Measurements from ENCODE around the gene PPP6R2. TPM values are rescaled to one million over a fixed set of nuclear protein-coding genes. Genes with fewer than 3 reads are reported as not detected.

The PPP6R2 gene
- total RNA-seq, 1 donor from 2014 or later, result 71.7 TPM

- peak; percentile 81 for DNase-seq
Measured at GRCh38 chr22:50306753-50307749, 36.1 kb upstream of the PPP6R2 start, which contains the start of gene PLXNB2. Gene PLXNB2 (minus strand): TSS chr22:50307646. CDS start chr22:50290584, 17,062 bp downstream.

GRCh38 chr22:50307890-50308596 lies 35.1 kb upstream of the PPP6R2 start:
- no peak for DNase-seq

GRCh38 chr22:50308597-50308935 lies 34.6 kb upstream of the PPP6R2 start:
- no peak for DNase-seq

- no peak for DNase-seq
Measured at GRCh38 chr22:50308986-50309600, 34.0 kb upstream of the PPP6R2 start.

DNA sequence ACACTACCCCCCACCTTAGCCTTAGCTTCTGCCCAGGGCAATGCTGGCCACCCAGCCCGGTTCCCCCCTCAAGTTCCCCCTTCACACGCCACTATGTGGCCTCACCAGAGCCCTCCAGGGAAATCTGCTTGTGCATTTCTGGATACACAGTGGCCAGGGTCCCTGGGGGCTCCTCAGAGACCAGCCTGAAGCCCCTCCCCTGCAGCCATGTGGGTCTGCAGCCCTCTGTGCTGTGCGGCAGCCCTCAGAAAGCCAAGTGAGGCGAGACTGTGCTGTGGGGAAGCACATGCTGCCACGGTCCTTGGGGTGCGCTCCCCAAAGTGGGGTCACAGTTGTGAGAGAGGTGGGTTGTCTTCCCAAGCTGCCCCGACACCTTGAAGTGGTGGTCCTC lies 33.5 kb upstream of the PPP6R2 start:
- DNase-seq, result no peak

DNA sequence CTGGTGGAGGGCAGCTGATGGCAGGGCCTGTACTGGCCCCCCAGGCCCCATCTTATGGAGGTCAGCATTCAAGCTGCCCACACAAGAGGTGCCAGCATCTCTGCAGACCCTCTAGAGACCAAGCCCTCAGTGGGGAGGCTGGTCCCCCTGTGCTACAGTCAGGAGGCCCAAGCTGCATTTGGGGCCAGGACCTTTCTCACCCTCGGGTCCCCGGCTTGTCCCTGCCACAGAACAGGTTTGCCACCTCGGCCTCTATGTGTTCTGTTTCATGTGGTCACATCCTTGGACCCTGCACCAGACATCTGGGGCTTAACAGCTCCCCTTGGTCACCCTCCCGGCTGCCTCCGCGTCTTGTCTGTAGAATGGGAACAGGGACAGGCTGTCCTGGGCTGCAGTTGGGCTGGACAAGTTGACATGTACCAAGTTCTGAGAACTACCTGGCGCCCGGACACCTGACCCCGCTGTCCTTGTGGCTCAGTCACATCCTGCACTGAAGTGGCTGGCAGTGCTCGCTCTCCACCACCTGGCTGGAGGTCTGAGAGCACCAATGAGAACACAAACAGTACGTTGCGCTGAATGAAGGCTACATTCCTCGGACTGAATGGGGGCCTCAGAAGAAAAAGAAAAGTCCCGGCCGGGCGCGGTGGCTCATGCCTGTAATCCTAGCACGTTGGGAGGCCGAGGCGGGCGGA lies 33.0 kb upstream of the PPP6R2 start:
- no peak for DNase-seq

- no peak for DNase-seq
Measured at GRCh38 chr22:50310949-50311444, 32.1 kb upstream of the PPP6R2 start.

DNA sequence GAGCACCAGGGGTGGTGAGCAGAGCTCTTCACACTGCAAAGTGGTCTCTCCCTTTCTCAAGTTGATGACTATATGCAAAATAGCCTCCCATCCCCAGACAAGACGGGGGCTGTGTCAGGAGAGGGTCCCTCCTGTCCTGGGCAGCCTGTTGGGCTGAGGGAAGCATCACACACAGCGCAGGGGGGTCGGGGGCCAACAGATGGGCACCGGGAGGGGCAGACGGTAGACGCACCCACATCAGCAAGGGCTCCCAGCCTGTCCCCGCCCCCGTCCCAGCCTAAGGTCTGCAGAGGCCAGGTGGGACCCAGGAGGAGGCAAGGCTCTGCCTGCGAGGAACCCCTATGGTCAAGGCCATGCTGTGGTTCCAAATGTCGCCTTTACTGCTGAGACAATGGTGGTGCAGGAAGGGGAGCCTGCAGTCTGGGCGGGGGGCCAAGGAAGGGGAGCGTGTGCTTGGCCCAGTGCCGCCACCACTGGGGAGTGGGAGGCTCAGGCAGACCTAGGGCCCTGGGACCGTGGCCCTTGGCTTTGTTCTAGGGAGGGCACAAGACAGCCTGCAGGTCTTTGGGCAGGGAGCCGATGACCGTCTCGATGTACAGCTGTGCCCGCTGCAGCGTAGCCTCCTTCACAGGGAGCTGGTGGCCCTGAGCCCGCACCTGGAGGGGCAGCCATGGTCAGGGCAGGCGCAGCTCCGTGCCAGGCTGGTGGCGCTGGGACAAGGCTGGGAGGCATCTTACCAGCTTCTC lies 31.3 kb upstream of the PPP6R2 start:
- no peak for DNase-seq

DNA sequence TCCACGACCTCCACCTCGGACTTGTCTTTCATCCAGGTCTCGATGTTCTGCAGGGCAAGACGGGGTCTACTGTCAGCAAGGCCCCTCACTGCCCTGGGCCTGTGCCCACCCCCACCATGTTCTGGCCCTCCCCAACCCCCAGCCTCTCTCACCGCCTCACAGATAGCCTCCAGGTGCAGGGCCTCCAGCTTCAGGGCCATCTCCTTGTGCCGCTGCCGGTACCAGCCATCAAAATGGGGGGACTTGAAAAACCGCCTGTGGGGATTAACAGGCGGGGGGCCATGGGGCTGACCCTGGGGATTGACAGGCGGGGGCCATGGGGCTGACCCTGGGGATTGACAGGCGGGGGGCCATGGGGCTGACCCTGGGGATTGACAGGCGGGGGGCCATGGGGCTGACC lies 30.8 kb upstream of the PPP6R2 start:
- DNase-seq, result no peak

DNA sequence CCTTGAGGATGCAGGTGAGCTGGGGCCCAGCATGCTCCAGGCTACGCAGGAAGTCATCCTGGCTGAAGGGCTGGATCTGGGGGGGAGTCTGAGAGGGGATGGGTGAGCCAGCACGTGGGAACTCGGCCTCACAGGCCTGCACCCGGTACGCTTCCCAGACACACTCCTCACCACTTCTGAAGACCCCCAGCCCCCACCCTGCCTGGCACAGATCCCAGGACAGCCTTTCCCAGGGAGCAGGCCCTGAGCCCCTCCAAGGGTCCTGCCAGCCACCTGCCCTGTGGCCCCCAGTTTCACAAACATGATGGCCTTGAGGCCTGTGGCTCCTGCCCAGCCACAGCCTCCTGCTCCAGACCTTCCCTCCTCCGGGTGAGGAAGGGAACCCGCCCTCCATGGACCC lies 30.1 kb upstream of the PPP6R2 start:
- DNase-seq, result no peak

GRCh38 chr22:50313600-50313999 lies 29.5 kb upstream of the PPP6R2 start:
- DNase-seq, result no peak

DNA sequence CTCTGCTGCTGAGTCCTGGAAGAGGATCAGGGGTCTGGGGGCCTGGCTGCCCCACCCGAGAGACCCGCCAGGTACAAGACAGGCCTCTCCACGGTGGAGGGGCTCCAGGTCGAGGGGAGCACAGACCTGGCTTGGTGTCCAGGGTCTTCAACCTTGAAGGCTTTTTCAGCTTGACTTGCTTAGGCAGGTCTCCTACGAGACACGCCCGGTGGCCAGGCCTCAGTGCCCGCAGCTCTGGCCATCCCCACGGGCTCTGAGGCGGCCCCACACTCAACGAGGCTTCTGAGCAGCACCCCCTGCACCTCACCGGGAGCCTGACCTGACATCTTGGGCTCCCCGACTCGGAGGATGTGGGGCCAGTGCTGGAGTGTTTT lies 29.1 kb upstream of the PPP6R2 start:
- DNase-seq, result no peak

GRCh38 chr22:50314455-50315288 lies 28.5 kb upstream of the PPP6R2 start:
- no peak for DNase-seq

DNA sequence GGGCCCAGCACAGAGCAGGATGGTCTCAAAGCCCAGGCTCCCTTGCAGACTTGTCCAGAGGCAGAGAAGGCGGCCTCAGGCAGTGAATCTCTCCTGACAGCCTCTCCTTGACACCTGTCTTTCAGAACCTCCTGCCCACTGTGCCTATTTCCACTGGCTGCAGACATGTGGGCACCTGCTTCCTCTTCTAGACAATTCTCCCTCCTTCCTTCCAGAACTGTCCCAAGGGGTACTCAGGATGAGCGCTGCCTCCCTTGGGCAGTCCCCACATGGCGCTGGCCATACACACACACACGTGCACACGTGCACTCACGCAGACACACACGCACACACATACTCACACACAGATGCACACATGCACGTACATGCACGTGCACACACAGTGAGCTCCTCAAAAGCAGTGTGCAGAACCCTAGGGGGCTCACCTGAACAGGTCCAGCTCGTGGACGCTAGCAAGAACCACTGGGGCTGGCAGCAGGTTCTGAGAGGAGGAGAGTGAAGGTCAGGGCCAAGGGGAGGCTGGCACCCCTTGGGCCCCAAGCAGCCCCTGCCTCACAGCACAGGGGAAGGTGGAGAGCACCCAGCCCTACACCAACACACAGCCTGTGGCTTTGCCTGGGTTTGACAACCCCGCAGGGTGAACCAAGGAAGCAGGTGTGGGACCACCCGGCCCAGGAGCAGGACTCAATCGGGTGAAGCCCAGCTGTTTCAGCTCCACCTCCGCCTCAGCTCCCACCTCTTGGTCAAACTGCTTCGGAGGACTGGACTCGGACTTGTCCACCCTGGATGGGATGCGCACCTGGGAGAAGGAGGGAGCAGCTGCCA lies 27.6 kb upstream of the PPP6R2 start:
- DNase-seq, result no peak

GRCh38 chr22:50316114-50317065 lies 26.7 kb upstream of the PPP6R2 start:
- no peak for DNase-seq

GRCh38 chr22:50317178-50317577 lies 25.9 kb upstream of the PPP6R2 start:
- no peak for DNase-seq

GRCh38 chr22:50317674-50318073 lies 25.5 kb upstream of the PPP6R2 start:
- no peak for DNase-seq

- no peak for DNase-seq
Measured at GRCh38 chr22:50318356-50318697, 24.8 kb upstream of the PPP6R2 start.
